GM23338 (cell line): ENCODE results near the gene PLXNA2. TPM values are rescaled to one million over a fixed set of nuclear protein-coding genes. Genes with fewer than 3 reads are reported as not detected.

ENCODE experiments used
- ATAC-seq: fragments of 200-7000 bp; cut with Tn5 transposase; 3 replicates; pipeline ENCODE4 v1.9.1; 2020
- DNase-seq: peaks from one replicate; pipeline ENCODE4 v3.0.0-alpha.2; 2015; ENCODE audit warnings: low spot score
- H2AFZ ChIP-seq: fragments of 200-600 bp; sonication (generic); 2 replicates; pipeline ENCODE4 v1.8.0; 2016; ENCODE audit warnings: antibody characterized with exemption, mild to moderate bottlenecking, moderate library complexity
- H3F3A ChIP-seq: fragments of 200-600 bp; sonication (generic); replicated peaks from 2 replicates; pipeline ENCODE4 v1.8.0; 2017; ENCODE audit warnings: antibody characterized with exemption, mixed run types, low read depth
- H3K27ac ChIP-seq: fragments of 200-600 bp; sonication (generic); 2 replicates; pipeline ENCODE4 v1.6.1; 2016; ENCODE audit warnings: low read depth
- H3K27me3 ChIP-seq: fragments of 200-600 bp; sonication (generic); 2 replicates; pipeline ENCODE4 v1.8.0; 2016; ENCODE audit warnings: mild to moderate bottlenecking, mixed run types, moderate library complexity; ENCODE audit not compliant: insufficient read depth
- H3K36me3 ChIP-seq: fragments of 200-600 bp; sonication (generic); 2 replicates; pipeline ENCODE4 v1.8.0; 2016; ENCODE audit warnings: mild to moderate bottlenecking; ENCODE audit not compliant: insufficient read depth
- H3K4me1 ChIP-seq: fragments of 200-600 bp; sonication (generic); 2 replicates; pipeline ENCODE4 v1.8.0; 2016; ENCODE audit warnings: mild to moderate bottlenecking, moderate library complexity; ENCODE audit not compliant: insufficient read depth
- H3K4me2 ChIP-seq: fragments of 200-600 bp; sonication (generic); 2 replicates; pipeline ENCODE4 v1.7.1; 2017; ENCODE audit warnings: mixed run types
- H3K4me3 ChIP-seq: fragments of 200-600 bp; sonication (generic); 2 replicates; pipeline ENCODE4 v1.6.1; 2016; ENCODE audit warnings: mixed run types
- H3K79me2 ChIP-seq: fragments of 200-600 bp; sonication (generic); replicated peaks from 2 replicates; pipeline ENCODE4 v1.8.0; 2017; ENCODE audit warnings: mild to moderate bottlenecking; ENCODE audit not compliant: insufficient read depth
- H3K9me2 ChIP-seq: fragments of 200-600 bp; sonication (generic); 2 replicates; pipeline ENCODE4 v1.8.0; 2017; ENCODE audit not compliant: insufficient read depth
- H4K20me1 ChIP-seq: fragments of 200-600 bp; sonication (generic); replicated peaks from 2 replicates; pipeline ENCODE4 v1.8.0; 2017; ENCODE audit warnings: mild to moderate bottlenecking; ENCODE audit not compliant: insufficient read depth
- H3K27ac Mint-ChIP-seq: 2 replicates; pipeline ENCODE4 v1.8.0; 2020; ENCODE audit warnings: inconsistent platforms, mild to moderate bottlenecking, moderate library complexity, mixed read lengths
- H3K27me3 Mint-ChIP-seq: 3 replicates; pipeline ENCODE4 v1.8.0; 2022; ENCODE audit warnings: low read depth, mild to moderate bottlenecking, moderate library complexity, mixed read lengths, inconsistent platforms; ENCODE audit not compliant: insufficient read depth, poor library complexity
- H3K36me3 Mint-ChIP-seq: 3 replicates; pipeline ENCODE4 v1.8.0; 2021; ENCODE audit warnings: low read depth, mild to moderate bottlenecking, inconsistent platforms, moderate library complexity, mixed read lengths
- H3K4me1 Mint-ChIP-seq: 3 replicates; pipeline ENCODE4 v1.8.0; 2020; ENCODE audit warnings: mild to moderate bottlenecking, inconsistent platforms, mixed read lengths
- H3K4me3 Mint-ChIP-seq: 3 replicates; pipeline ENCODE4 v1.8.0; 2021; ENCODE audit warnings: moderate library complexity, mild to moderate bottlenecking, inconsistent platforms, mixed read lengths
- H3K9me3 Mint-ChIP-seq: 3 replicates; pipeline ENCODE4 v1.8.0; 2020; ENCODE audit warnings: moderate library complexity, mild to moderate bottlenecking, inconsistent platforms, mixed read lengths
- CREB1 ChIP-seq: fragments of 250-450 bp; sonication (Bioruptor Pico); IDR thresholded peaks from 2 replicates; pipeline ENCODE4 v1.5.0; 2020; ENCODE audit warnings: low read depth, mild to moderate bottlenecking, moderate library complexity
- EZH2 ChIP-seq: fragments of 200-600 bp; sonication (generic); IDR thresholded peaks from one replicate; pipeline ENCODE4 v1.8.0; 2017; ENCODE audit warnings: antibody characterized with exemption, mild to moderate bottlenecking, low read depth; ENCODE audit not compliant: unreplicated experiment
- EZH2phosphoT487 ChIP-seq: fragments of 200-600 bp; sonication (generic); IDR thresholded peaks from one replicate; pipeline ENCODE4 v1.8.1; 2018; ENCODE audit warnings: antibody characterized with exemption; ENCODE audit not compliant: unreplicated experiment
- JUNB ChIP-seq: IDR thresholded peaks from one replicate; pipeline ENCODE4 v1.6.1; 2016; ENCODE audit warnings: antibody characterized with exemption; ENCODE audit not compliant: unreplicated experiment
- NANOG ChIP-seq: IDR thresholded peaks from 2 replicates; pipeline ENCODE4 v1.6.1; 2016; ENCODE audit warnings: antibody characterized with exemption, borderline replicate concordance
- POLR2AphosphoS5 ChIP-seq: IDR thresholded peaks from 2 replicates; pipeline ENCODE4 v1.6.1; 2016; ENCODE audit warnings: antibody characterized with exemption, low read depth
- REST ChIP-seq: IDR thresholded peaks from one replicate; pipeline ENCODE4 v1.6.1; 2018; ENCODE audit warnings: antibody characterized with exemption; ENCODE audit not compliant: unreplicated experiment
- STAT1 ChIP-seq: IDR thresholded peaks from one replicate; pipeline ENCODE4 v1.6.1; 2016; ENCODE audit warnings: antibody characterized with exemption; ENCODE audit not compliant: unreplicated experiment
- ZNF114 ChIP-seq: fragments of 250-450 bp; sonication (Bioruptor Pico); IDR thresholded peaks from 2 replicates; pipeline ENCODE4 v1.5.0; 2020; ENCODE audit warnings: mild to moderate bottlenecking, moderate library complexity
- ZNF331 ChIP-seq: fragments of 250-450 bp; sonication (Bioruptor Pico); IDR thresholded peaks from 2 replicates; pipeline ENCODE4 v1.5.0; 2020; ENCODE audit warnings: low read depth, mild to moderate bottlenecking, moderate library complexity
- polyA plus RNA-seq: library from polyadenylated mRNA; unstranded; fragments of >200 nt; fragmentation: Nextera tagmentation; extraction: Ambion mirVana; gene quantifications from 2 replicates; pipeline ENCODE4 v1.2.1, GENCODE V29; 2016
- total RNA-seq: library from RNA; depleted of rRNA; stranded (reverse); fragments of >200 nt; shearing (Covaris generic); gene quantifications from 2 replicates; pipeline ENCODE4 v1.2.3, GENCODE V29; 2014
- TF ChIP-seq, protein P1 (sequence below): fragments of 250-450 bp; sonication (Bioruptor Pico); IDR thresholded peaks from 2 replicates; pipeline ENCODE4 v1.5.0; 2020; ENCODE audit warnings: mild to moderate bottlenecking, moderate library complexity
- TF ChIP-seq, protein P2 (sequence below): IDR thresholded peaks from 2 replicates; pipeline ENCODE4 v1.6.1; 2016; ENCODE audit warnings: antibody characterized with exemption
- TF ChIP-seq, protein P3 (sequence below), 2 experiments: fragments of 200-600 bp in 1 of 2; sonication (generic) in 1 of 2; conservative IDR thresholded peaks; 2 replicates each; pipeline versions ENCODE4 v1.5.1 to v1.6.1; 2016 to 2017; ENCODE audit warnings: antibody characterized with exemption in 2 of 2, low read depth in 2 of 2, mild to moderate bottlenecking in 2 of 2, moderate library complexity in 1 of 2

Gene PLXNA2
- total and polyA plus RNA-seq, 2 experiments from 2014 or later = 0.40 to 1.8 TPM

DNA sequence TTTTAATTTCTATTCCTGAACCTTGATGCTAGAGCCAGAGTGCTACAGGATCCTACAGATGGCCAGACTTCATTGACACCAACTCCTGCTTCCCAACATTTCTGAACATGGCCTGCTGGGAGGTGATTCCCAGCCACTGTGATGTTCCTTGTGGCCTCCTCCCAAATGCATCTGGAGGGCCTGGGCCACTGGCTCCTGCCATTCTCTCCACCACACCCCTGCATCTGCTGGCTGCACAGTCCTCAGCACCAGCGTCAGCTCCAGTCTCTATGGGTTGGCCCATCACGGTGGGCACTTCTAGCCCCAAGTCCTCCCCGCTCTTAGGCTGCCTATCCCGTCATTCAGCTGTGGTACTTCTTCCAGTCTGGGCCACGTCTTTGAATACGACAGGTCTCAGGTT, 242.1 kb downstream of the PLXNA2 start:
- no peak overlapping the region for H3K4me3 ChIP-seq
- H3K36me3 ChIP-seq = no peaks in the 10 kb centered on the region
- H3K4me1 Mint-ChIP-seq = peaks cover 13% of the 10 kb centered on the region
- DNase-seq = no peak
- no peaks in the 10 kb centered on the region for H4K20me1 ChIP-seq
- H3K27ac ChIP-seq = no peak overlapping the region
- no peaks in the 10 kb centered on the region for H3K79me2 ChIP-seq
- H3K9me2 ChIP-seq = 0 out of 2 replicates have a peak, but pooled peaks cover 3% of the 10 kb centered on the region
- H3K27ac Mint-ChIP-seq = no peak overlapping the region
- H3K4me1 ChIP-seq = peaks cover 11% of the 10 kb centered on the region; the same call in 1 of the 2 replicates
- no peak overlapping the region for H2AFZ ChIP-seq
- H3K4me2 ChIP-seq = no peak overlapping the region
- TF ChIP-seq, protein P1, sequence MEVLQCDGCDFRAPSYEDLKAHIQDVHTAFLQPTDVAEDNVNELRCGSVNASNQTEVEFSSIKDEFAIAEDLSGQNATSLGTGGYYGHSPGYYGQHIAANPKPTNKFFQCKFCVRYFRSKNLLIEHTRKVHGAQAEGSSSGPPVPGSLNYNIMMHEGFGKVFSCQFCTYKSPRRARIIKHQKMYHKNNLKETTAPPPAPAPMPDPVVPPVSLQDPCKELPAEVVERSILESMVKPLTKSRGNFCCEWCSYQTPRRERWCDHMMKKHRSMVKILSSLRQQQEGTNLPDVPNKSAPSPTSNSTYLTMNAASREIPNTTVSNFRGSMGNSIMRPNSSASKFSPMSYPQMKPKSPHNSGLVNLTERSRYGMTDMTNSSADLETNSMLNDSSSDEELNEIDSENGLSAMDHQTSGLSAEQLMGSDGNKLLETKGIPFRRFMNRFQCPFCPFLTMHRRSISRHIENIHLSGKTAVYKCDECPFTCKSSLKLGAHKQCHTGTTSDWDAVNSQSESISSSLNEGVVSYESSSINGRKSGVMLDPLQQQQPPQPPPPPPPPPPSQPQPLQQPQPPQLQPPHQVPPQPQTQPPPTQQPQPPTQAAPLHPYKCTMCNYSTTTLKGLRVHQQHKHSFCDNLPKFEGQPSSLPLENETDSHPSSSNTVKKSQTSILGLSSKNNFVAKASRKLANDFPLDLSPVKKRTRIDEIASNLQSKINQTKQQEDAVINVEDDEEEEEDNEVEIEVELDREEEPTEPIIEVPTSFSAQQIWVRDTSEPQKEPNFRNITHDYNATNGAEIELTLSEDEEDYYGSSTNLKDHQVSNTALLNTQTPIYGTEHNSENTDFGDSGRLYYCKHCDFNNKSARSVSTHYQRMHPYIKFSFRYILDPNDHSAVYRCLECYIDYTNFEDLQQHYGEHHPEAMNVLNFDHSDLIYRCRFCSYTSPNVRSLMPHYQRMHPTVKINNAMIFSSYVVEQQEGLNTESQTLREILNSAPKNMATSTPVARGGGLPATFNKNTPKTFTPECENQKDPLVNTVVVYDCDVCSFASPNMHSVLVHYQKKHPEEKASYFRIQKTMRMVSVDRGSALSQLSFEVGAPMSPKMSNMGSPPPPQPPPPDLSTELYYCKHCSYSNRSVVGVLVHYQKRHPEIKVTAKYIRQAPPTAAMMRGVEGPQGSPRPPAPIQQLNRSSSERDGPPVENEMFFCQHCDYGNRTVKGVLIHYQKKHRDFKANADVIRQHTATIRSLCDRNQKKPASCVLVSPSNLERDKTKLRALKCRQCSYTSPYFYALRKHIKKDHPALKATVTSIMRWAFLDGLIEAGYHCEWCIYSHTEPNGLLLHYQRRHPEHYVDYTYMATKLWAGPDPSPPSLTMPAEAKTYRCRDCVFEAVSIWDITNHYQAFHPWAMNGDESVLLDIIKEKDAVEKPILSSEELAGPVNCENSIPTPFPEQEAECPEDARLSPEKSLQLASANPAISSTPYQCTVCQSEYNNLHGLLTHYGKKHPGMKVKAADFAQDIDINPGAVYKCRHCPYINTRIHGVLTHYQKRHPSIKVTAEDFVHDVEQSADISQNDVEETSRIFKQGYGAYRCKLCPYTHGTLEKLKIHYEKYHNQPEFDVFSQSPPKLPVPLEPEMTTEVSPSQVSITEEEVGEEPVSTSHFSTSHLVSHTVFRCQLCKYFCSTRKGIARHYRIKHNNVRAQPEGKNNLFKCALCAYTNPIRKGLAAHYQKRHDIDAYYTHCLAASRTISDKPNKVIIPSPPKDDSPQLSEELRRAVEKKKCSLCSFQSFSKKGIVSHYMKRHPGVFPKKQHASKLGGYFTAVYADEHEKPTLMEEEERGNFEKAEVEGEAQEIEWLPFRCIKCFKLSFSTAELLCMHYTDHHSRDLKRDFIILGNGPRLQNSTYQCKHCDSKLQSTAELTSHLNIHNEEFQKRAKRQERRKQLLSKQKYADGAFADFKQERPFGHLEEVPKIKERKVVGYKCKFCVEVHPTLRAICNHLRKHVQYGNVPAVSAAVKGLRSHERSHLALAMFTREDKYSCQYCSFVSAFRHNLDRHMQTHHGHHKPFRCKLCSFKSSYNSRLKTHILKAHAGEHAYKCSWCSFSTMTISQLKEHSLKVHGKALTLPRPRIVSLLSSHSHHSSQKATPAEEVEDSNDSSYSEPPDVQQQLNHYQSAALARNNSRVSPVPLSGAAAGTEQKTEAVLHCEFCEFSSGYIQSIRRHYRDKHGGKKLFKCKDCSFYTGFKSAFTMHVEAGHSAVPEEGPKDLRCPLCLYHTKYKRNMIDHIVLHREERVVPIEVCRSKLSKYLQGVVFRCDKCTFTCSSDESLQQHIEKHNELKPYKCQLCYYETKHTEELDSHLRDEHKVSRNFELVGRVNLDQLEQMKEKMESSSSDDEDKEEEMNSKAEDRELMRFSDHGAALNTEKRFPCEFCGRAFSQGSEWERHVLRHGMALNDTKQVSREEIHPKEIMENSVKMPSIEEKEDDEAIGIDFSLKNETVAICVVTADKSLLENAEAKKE (CRISPR knock-in tag) = no peak
- TF ChIP-seq POLR2AphosphoS5 = no peak
- TF ChIP-seq EZH2 = no peak
- no peak for TF ChIP-seq EZH2phosphoT487
- TF ChIP-seq, protein P2, sequence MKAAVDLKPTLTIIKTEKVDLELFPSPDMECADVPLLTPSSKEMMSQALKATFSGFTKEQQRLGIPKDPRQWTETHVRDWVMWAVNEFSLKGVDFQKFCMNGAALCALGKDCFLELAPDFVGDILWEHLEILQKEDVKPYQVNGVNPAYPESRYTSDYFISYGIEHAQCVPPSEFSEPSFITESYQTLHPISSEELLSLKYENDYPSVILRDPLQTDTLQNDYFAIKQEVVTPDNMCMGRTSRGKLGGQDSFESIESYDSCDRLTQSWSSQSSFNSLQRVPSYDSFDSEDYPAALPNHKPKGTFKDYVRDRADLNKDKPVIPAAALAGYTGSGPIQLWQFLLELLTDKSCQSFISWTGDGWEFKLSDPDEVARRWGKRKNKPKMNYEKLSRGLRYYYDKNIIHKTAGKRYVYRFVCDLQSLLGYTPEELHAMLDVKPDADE = no peak
- no peak for TF ChIP-seq ZNF114 (CRISPR knock-in tag)
- TF ChIP-seq, protein P3, sequence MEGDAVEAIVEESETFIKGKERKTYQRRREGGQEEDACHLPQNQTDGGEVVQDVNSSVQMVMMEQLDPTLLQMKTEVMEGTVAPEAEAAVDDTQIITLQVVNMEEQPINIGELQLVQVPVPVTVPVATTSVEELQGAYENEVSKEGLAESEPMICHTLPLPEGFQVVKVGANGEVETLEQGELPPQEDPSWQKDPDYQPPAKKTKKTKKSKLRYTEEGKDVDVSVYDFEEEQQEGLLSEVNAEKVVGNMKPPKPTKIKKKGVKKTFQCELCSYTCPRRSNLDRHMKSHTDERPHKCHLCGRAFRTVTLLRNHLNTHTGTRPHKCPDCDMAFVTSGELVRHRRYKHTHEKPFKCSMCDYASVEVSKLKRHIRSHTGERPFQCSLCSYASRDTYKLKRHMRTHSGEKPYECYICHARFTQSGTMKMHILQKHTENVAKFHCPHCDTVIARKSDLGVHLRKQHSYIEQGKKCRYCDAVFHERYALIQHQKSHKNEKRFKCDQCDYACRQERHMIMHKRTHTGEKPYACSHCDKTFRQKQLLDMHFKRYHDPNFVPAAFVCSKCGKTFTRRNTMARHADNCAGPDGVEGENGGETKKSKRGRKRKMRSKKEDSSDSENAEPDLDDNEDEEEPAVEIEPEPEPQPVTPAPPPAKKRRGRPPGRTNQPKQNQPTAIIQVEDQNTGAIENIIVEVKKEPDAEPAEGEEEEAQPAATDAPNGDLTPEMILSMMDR (conservative IDR thresholded peaks at IDR 0.05; ENCODE audit: low read depth in 2 of 2) = no peak
- TF ChIP-seq CREB1 (CRISPR knock-in tag) = no peak
- TF ChIP-seq JUNB = no peak
- no peak for TF ChIP-seq REST
- no peak for TF ChIP-seq NANOG
- TF ChIP-seq ZNF331 (CRISPR knock-in tag) = no peak
- TF ChIP-seq STAT1 = no peak
- no peaks in the 10 kb centered on the region for H3F3A ChIP-seq
- H3K36me3 Mint-ChIP-seq = no peaks in the 10 kb centered on the region
- ATAC-seq = no peak
- H3K4me3 Mint-ChIP-seq = no peak overlapping the region
- no peaks in the 10 kb centered on the region for H3K27me3 ChIP-seq
- peaks cover 14% of the 10 kb centered on the region for H3K27me3 Mint-ChIP-seq
- H3K9me3 Mint-ChIP-seq = peaks cover 9% of the 10 kb centered on the region; the same call in 1 of the 3 replicates
